ACC112 (cell line): ENCODE measurements around the gene DNAJB12.
"Not testable (repeated sequence)": the region's sequence is repeated elsewhere in the genome, so short reads cannot be mapped to it uniquely, and the experiment has no call there.

ENCODE experiments used
- H2AFZ ChIP-seq: fragments of 200-600 bp; sonication (generic); one replicate; pipeline ENCODE4 v1.6.0; 2017; ENCODE audit warnings: antibody characterized with exemption, low read length; ENCODE audit not compliant: unreplicated experiment
- H3K27ac ChIP-seq: fragments of 200-600 bp; sonication (generic); 2 replicates; pipeline ENCODE4 v1.5.1; 2014; ENCODE audit warnings: low read depth, mild to moderate bottlenecking, antibody characterized with exemption, low read length, moderate library complexity
- H3K27me3 ChIP-seq: fragments of 200-600 bp; sonication (generic); 2 replicates; pipeline ENCODE4 v1.6.1; 2014; ENCODE audit warnings: mild to moderate bottlenecking, antibody characterized with exemption, low read length, moderate library complexity, mixed read lengths; ENCODE audit not compliant: insufficient read depth
- H3K36me3 ChIP-seq: fragments of 200-600 bp; sonication (generic); 2 replicates; pipeline ENCODE4 v1.6.1; 2016; ENCODE audit warnings: mild to moderate bottlenecking, antibody characterized with exemption, low read length, moderate library complexity, mixed read lengths; ENCODE audit not compliant: insufficient read depth
- H3K4me1 ChIP-seq: fragments of 200-600 bp; sonication (generic); one replicate; pipeline ENCODE4 v1.6.1; 2016; ENCODE audit warnings: low read length, mixed read lengths; ENCODE audit not compliant: insufficient read depth, unreplicated experiment, control insufficient read depth
- H3K4me3 ChIP-seq: fragments of 200-600 bp; sonication (generic); 2 replicates; pipeline ENCODE4 v1.5.1; 2014; ENCODE audit warnings: mild to moderate bottlenecking, low read depth, low read length
- H3K79me2 ChIP-seq: fragments of 200-600 bp; sonication (generic); one replicate; pipeline ENCODE4 v1.6.0; 2016; ENCODE audit warnings: low read length; ENCODE audit not compliant: control insufficient read depth, unreplicated experiment, insufficient read depth

DNAJB12 gene

GRCh38 chr10:72315054-72315453 is 39.7 kb downstream of the DNAJB12 start:
- no peaks in the 10 kb centered on the region for H3K36me3 ChIP-seq
- H2AFZ ChIP-seq: no peak overlapping the region
- no peak overlapping the region for H3K4me3 ChIP-seq
- no peaks in the 10 kb centered on the region for H3K27me3 ChIP-seq
- no peaks in the 10 kb centered on the region for H3K79me2 ChIP-seq
- peak overlapping the region; percentile 73; the same call in 1 of the 2 replicates for H3K27ac ChIP-seq
- H3K4me1 ChIP-seq: peaks cover 40% of the 10 kb centered on the region

- H2AFZ ChIP-seq: no peak overlapping the region
- no peaks in the 10 kb centered on the region for H3K27me3 ChIP-seq
- peaks cover 43% of the 10 kb centered on the region for H3K4me1 ChIP-seq
- no peaks in the 10 kb centered on the region for H3K36me3 ChIP-seq
- H3K4me3 ChIP-seq: no peak overlapping the region
- no peaks in the 10 kb centered on the region for H3K79me2 ChIP-seq
- no peak overlapping the region for H3K27ac ChIP-seq
These were observed 40.5 kb downstream of the DNAJB12 start for GRCh38 chr10:72314263-72314662.

GRCh38 chr10:72312865-72313391 is 41.8 kb downstream of the DNAJB12 start:
- Histone ChIP-seq H3K36me3 (no peaks in the 10 kb centered on the region), H3K79me2 (no peaks in the 10 kb centered on the region), H3K4me3 (no peak overlapping the region), H3K4me1 (peaks cover 47% of the 10 kb centered on the region), H3K27me3 (no peaks in the 10 kb centered on the region), H3K27ac (no peak overlapping the region), H2AFZ (no peak overlapping the region)

- peaks cover 47% of the 10 kb centered on the region for H3K4me1 ChIP-seq
- H3K79me2 ChIP-seq: no peaks in the 10 kb centered on the region
- H3K36me3 ChIP-seq: no peaks in the 10 kb centered on the region
- no peak overlapping the region for H2AFZ ChIP-seq
- H3K27ac ChIP-seq: no peak overlapping the region
- H3K4me3 ChIP-seq: no peak overlapping the region
- no peaks in the 10 kb centered on the region for H3K27me3 ChIP-seq
These were observed 43.1 kb downstream of the DNAJB12 start for GRCh38 chr10:72311667-72312066.

GRCh38 chr10:72310636-72311035 is 44.1 kb downstream of the DNAJB12 start:
- Histone ChIP-seq H3K4me1 (peaks cover 39% of the 10 kb centered on the region), H3K27me3 (no peaks in the 10 kb centered on the region), H3K79me2 (no peaks in the 10 kb centered on the region), H3K4me3 (no peak overlapping the region), H2AFZ (no peak overlapping the region), H3K27ac (peak overlapping the region; percentile 16; the same call in 1 of the 2 replicates), H3K36me3 (no peaks in the 10 kb centered on the region)

GRCh38 chr10:72310241-72310633 is 44.5 kb downstream of the DNAJB12 start:
- Histone ChIP-seq H3K79me2 (no peaks in the 10 kb centered on the region), H3K27ac (peak overlapping the region; percentile 16; the same call in 1 of the 2 replicates), H3K4me1 (peaks cover 39% of the 10 kb centered on the region), H3K36me3 (no peaks in the 10 kb centered on the region), H2AFZ (no peak overlapping the region), H3K27me3 (no peaks in the 10 kb centered on the region), H3K4me3 (no peak overlapping the region)

GRCh38 chr10:72309290-72310240 is 45.2 kb downstream of the DNAJB12 start:
- peaks cover 36% of the 10 kb centered on the region for H3K4me1 ChIP-seq
- no peak overlapping the region for H3K27ac ChIP-seq
- H2AFZ ChIP-seq: peak overlapping the region; percentile 53

GRCh38 chr10:72308320-72308987 is 46.3 kb downstream of the DNAJB12 start:
- Histone ChIP-seq H3K4me3 (no peak overlapping the region), H3K27me3 (no peaks in the 10 kb centered on the region), H3K27ac (peak overlapping the region; percentile 79), H2AFZ (peak overlapping the region; percentile 53), H3K4me1 (peaks cover 36% of the 10 kb centered on the region), H3K36me3 (no peaks in the 10 kb centered on the region), H3K79me2 (no peaks in the 10 kb centered on the region)

More at GRCh38 chr10:72309290-72310240, 45.2 kb downstream of the DNAJB12 start:
- Histone ChIP-seq H3K79me2 (no peaks in the 10 kb centered on the region), H3K27me3 (no peaks in the 10 kb centered on the region), H3K4me3 (no peak overlapping the region), H3K36me3 (no peaks in the 10 kb centered on the region)

- not testable (repeated sequence) for H3K36me3 ChIP-seq, H3K27me3 ChIP-seq, H3K79me2 ChIP-seq, H2AFZ ChIP-seq, H3K4me3 ChIP-seq
- Histone ChIP-seq H3K27ac (peak overlapping the region; percentile 79), H3K4me1 (peaks cover 36% of the 10 kb centered on the region)
These were observed 47.0 kb downstream of the DNAJB12 start for GRCh38 chr10:72307711-72308110.

GRCh38 chr10:72306215-72306760 is 48.4 kb downstream of the DNAJB12 start:
- no peaks in the 10 kb centered on the region for H3K79me2 ChIP-seq
- H3K4me3 ChIP-seq: no peak overlapping the region
- H3K36me3 ChIP-seq: no peaks in the 10 kb centered on the region
- H3K27me3 ChIP-seq: no peaks in the 10 kb centered on the region
- no peak overlapping the region for H2AFZ ChIP-seq
- no peak overlapping the region for H3K27ac ChIP-seq
- H3K4me1 ChIP-seq: peaks cover 36% of the 10 kb centered on the region
